ENCODE measurements around the gene SPAG16. TPM values are rescaled to one million over a fixed set of nuclear protein-coding genes. Genes with fewer than 3 reads are reported as not detected.
A peak's percentile ranks its signal among the peaks of the same experiment; 100 is the strongest.

The SPAG16 gene
- total and polyA plus RNA-seq, 2 donors from 2014 or later, result 35.9 to 38.5 TPM

DNA sequence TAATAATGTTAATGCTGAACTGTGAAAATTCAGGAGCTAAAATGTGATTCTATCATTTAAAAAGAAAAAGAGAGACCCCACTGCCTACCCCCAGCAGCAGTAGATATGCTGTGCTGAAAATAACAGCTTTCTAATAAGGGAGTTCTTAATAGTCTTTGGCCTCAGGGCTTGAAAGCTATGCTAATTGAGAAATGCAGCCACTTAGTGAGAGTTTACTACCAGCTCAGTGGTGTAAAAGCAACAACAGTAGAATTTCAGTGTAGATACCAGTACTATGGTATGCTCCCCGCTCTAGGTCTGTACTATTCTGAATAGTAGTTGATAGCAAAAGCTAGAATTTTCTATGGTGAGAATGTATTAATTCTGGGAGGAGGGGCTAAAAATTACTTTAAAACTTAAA is 823.5 kb downstream of the SPAG16 start:
- Histone ChIP-seq H3K36me3 (ENCODE audit: control insufficient read depth in 2 of 3, insufficient read depth in 3 of 3, low read length in 3 of 3) (no peaks in the 10 kb centered on the region), H3K4me3 (ENCODE audit: low read length in 3 of 3) (no peak overlapping the region), H3K9me3 (ENCODE audit: control insufficient read depth in 2 of 3, insufficient read depth in 1 of 3, low read length in 3 of 3) (peaks cover 0 to 3% (median 0%) of the 10 kb centered on the region in 3 donors), H3K9ac (ENCODE audit: low read length in 3 of 3) (no peak overlapping the region), H3K27ac (ENCODE audit: low read depth in 2 of 2, low read length in 2 of 2) (no peak overlapping the region), H3K4me1 (ENCODE audit: control insufficient read depth in 2 of 3, insufficient read depth in 2 of 3, low read depth in 1 of 3, low read length in 3 of 3) (peaks cover 0 to 5% (median 4%) of the 10 kb centered on the region in 3 donors), H3K27me3 (ENCODE audit: control insufficient read depth, insufficient read depth, low read length) (no peaks in the 10 kb centered on the region)
- FAIRE-seq, result no peak
- DNase-seq, result peak in 2 of 5 donors; percentile 8 to 14
- TF ChIP-seq CTCF (IDR thresholded peaks at IDR 0.05; ENCODE audit: borderline replicate concordance, extremely low read depth, insufficient read depth), result no peak
- intact Hi-C loops (cut with DNase I), result no loop called here

- Histone ChIP-seq H3K4me3 (ENCODE audit: low read length in 3 of 3) (no peak overlapping the region), H3K9me3 (ENCODE audit: control insufficient read depth in 2 of 3, insufficient read depth in 1 of 3, low read length in 3 of 3) (peaks cover 0 to 3% (median 0%) of the 10 kb centered on the region in 3 donors), H3K4me1 (ENCODE audit: control insufficient read depth in 2 of 3, insufficient read depth in 2 of 3, low read depth in 1 of 3, low read length in 3 of 3) (peaks cover 0 to under 1% (median under 1%) of the 10 kb centered on the region in 3 donors), H3K36me3 (ENCODE audit: control insufficient read depth in 2 of 3, insufficient read depth in 3 of 3, low read length in 3 of 3) (no peaks in the 10 kb centered on the region), H3K27ac (ENCODE audit: low read depth in 2 of 2, low read length in 2 of 2) (no peak overlapping the region), H3K27me3 (ENCODE audit: control insufficient read depth, insufficient read depth, low read length) (no peaks in the 10 kb centered on the region), H3K9ac (ENCODE audit: low read length in 3 of 3) (no peak overlapping the region)
- FAIRE-seq (no peak), DNase-seq (no peak)
- intact Hi-C loops (cut with DNase I), result no loop called here
- TF ChIP-seq CTCF (IDR thresholded peaks at IDR 0.05; ENCODE audit: borderline replicate concordance, extremely low read depth, insufficient read depth), result no peak
These were observed 824.3 kb downstream of the SPAG16 start for GRCh38 chr2:214108598-214108997.

GRCh38 chr2:214117054-214117453 is 832.8 kb downstream of the SPAG16 start:
- Histone ChIP-seq H3K9ac (ENCODE audit: low read length in 3 of 3) (no peak overlapping the region), H3K36me3 (ENCODE audit: control insufficient read depth in 2 of 3, insufficient read depth in 3 of 3, low read length in 3 of 3) (no peaks in the 10 kb centered on the region), H3K27me3 (ENCODE audit: control insufficient read depth, insufficient read depth, low read length) (no peaks in the 10 kb centered on the region), H3K9me3 (ENCODE audit: control insufficient read depth in 2 of 3, insufficient read depth in 1 of 3, low read length in 3 of 3) (peaks cover 0 to 4% (median 0%) of the 10 kb centered on the region in 3 donors), H3K4me3 (ENCODE audit: low read length in 3 of 3) (no peak overlapping the region), H3K4me1 (ENCODE audit: control insufficient read depth in 2 of 3, insufficient read depth in 2 of 3, low read depth in 1 of 3, low read length in 3 of 3) (no peaks in the 10 kb centered on the region), H3K27ac (ENCODE audit: low read depth in 2 of 2, low read length in 2 of 2) (no peak overlapping the region)
- intact Hi-C loops (cut with DNase I), result no loop called here
- DNase-seq (no peak), FAIRE-seq (no peak)
- no peak for TF ChIP-seq CTCF (IDR thresholded peaks at IDR 0.05; ENCODE audit: borderline replicate concordance, extremely low read depth, insufficient read depth)

DNA sequence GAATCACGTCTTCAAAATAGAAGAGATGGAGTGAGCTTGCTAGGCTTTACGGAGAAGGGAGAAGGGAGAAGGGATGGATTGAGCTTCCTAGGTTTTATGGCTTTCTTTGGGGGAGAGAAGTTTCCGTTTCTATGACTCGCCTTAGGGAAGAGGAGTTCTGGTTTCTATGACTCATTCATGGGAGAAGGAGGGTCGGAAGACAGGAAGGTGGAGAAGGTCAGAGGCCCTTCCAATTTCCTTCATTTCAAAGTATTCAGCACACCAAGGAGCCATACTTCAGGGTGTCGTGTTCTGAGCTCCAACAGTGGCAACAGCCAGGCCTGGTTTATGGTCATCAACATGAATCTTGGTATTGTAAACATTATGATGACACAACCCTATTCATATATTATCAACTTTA is 841.9 kb downstream of the SPAG16 start:
- FAIRE-seq, result no peak
- intact Hi-C loops (cut with DNase I), result no loop called here
- Histone ChIP-seq H3K27me3 (ENCODE audit: control insufficient read depth, insufficient read depth, low read length) (no peaks in the 10 kb centered on the region), H3K9me3 (ENCODE audit: control insufficient read depth in 2 of 3, insufficient read depth in 1 of 3, low read length in 3 of 3) (no peaks in the 10 kb centered on the region), H3K27ac (ENCODE audit: low read depth in 2 of 2, low read length in 2 of 2) (no peak overlapping the region), H3K36me3 (ENCODE audit: control insufficient read depth in 2 of 3, insufficient read depth in 3 of 3, low read length in 3 of 3) (no peaks in the 10 kb centered on the region), H3K9ac (ENCODE audit: low read length in 3 of 3) (no peak overlapping the region), H3K4me3 (ENCODE audit: low read length in 3 of 3) (no peak overlapping the region), H3K4me1 (ENCODE audit: control insufficient read depth in 2 of 3, insufficient read depth in 2 of 3, low read depth in 1 of 3, low read length in 3 of 3) (peaks cover 0 to 3% (median 0%) of the 10 kb centered on the region in 3 donors)
- no peak for TF ChIP-seq CTCF (IDR thresholded peaks at IDR 0.05; ENCODE audit: borderline replicate concordance, extremely low read depth, insufficient read depth)
- no peak for DNase-seq

Data from kidney (tissue), 14 donors.